ENCODE results near the gene FOSL2.

GRCh38 chr2:28351621-28352020 lies 41.0 kb upstream of the FOSL2 start:
- TF ChIP-seq, protein P1, sequence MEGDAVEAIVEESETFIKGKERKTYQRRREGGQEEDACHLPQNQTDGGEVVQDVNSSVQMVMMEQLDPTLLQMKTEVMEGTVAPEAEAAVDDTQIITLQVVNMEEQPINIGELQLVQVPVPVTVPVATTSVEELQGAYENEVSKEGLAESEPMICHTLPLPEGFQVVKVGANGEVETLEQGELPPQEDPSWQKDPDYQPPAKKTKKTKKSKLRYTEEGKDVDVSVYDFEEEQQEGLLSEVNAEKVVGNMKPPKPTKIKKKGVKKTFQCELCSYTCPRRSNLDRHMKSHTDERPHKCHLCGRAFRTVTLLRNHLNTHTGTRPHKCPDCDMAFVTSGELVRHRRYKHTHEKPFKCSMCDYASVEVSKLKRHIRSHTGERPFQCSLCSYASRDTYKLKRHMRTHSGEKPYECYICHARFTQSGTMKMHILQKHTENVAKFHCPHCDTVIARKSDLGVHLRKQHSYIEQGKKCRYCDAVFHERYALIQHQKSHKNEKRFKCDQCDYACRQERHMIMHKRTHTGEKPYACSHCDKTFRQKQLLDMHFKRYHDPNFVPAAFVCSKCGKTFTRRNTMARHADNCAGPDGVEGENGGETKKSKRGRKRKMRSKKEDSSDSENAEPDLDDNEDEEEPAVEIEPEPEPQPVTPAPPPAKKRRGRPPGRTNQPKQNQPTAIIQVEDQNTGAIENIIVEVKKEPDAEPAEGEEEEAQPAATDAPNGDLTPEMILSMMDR (conservative IDR thresholded peaks at IDR 0.05; ENCODE audit: low read depth, low read length) = no peak
- no peak for TF ChIP-seq EZH2 (IDR thresholded peaks at IDR 0.05; ENCODE audit: borderline replicate concordance, low read depth, low read length, poor library complexity, severe bottlenecking)

Measured in A673 (cell line).